ENCODE results near the gene CPE.

CPE gene

GRCh38 chr4:165505958-165506837 is 127.4 kb downstream of the CPE start:
- no peak for DNase-seq (ENCODE audit: low read depth in 1 of 2, low spot score in 1 of 2)

- no peak for DNase-seq (ENCODE audit: low read depth in 1 of 2, low spot score in 1 of 2)
These were observed 128.0 kb downstream of the CPE start for GRCh38 chr4:165506849-165507248.

GRCh38 chr4:165507381-165507780 is 128.6 kb downstream of the CPE start:
- DNase-seq (ENCODE audit: low read depth in 1 of 2, low spot score in 1 of 2), result no peak

DNA sequence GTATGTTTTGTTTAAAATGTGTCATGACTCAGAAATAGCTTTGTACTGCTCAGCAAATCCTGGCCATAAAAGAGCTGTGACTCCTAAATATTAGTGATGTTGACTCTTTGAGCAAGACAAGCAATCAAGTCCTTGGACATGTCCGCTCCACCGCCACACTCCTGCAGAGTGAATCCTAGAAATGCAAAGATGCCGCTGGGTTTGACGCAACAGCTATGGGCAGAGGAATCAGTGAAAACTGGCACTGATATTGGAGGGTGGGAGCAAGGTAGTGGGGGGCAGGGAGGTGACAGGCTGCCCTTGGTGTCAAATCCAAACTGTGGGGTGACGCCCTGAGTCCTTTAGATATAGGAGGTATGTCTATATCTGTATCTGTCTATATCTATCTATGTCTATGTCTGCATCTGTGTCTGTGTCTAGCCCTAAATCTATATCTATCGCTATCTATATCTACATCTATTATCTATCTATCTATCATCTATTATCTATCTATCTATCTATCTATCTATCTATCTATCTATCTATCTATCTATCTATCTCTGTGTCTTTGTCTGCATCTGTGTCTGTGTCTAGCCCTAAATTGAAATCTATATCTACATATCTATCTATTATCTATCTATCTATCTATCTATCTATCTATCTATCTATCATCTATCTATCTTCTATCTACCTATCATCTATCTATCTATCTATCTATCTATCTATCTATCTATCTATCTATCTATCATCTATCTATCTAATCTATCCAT is 129.7 kb downstream of the CPE start:
- DNase-seq (ENCODE audit: low read depth in 1 of 2, low spot score in 1 of 2), result no peak

GRCh38 chr4:165512424-165512823 is 133.6 kb downstream of the CPE start:
- DNase-seq (ENCODE audit: low read depth in 1 of 2, low spot score in 1 of 2), result no peak

DNA sequence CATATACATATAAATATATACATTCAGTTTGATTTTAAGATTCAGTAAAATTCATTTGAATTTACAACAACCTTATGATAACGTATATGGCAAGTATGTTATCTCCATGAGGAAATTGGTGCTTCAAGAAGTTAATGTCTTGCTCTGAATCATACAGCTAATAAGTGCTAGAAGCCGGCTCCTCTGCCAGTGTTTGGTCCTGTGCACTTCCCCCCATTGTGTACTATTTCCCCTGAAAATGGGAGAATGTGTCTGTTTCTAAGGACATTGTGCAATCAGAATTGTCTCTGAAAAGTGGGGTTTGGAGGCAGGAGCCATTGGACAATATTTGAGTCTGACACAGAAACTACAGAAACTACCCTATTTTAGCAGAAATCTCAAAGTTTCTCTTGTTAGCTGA is 135.9 kb downstream of the CPE start:
- no peak for DNase-seq (ENCODE audit: low read depth in 1 of 2, low spot score in 1 of 2)

DNA sequence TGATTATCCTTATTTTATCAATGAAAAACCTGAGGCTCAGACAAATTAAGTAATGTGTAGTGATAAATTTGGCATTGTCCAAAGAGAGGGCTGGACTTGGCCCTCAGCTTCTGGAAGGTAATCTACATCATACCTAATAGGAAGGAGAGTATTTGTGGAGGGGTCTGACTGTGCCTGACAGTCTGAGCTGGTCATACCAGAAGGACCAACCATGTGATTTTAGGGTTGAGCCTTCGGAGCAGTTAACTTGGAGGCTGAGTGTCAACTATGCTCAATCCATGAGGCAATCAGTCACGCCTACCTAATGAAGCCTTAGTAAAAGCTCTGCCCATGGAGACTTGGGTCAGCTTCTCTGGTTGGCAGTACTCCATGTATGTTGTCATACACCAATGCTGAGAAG is 136.4 kb downstream of the CPE start:
- no peak for DNase-seq (ENCODE audit: low read depth in 1 of 2, low spot score in 1 of 2)

- DNase-seq (ENCODE audit: low read depth in 1 of 2, low spot score in 1 of 2), result no peak
These were observed 137.5 kb downstream of the CPE start for GRCh38 chr4:165516281-165516833.

GRCh38 chr4:165517216-165517615 is 138.4 kb downstream of the CPE start:
- DNase-seq (ENCODE audit: low read depth in 1 of 2, low spot score in 1 of 2), result no peak

DNA sequence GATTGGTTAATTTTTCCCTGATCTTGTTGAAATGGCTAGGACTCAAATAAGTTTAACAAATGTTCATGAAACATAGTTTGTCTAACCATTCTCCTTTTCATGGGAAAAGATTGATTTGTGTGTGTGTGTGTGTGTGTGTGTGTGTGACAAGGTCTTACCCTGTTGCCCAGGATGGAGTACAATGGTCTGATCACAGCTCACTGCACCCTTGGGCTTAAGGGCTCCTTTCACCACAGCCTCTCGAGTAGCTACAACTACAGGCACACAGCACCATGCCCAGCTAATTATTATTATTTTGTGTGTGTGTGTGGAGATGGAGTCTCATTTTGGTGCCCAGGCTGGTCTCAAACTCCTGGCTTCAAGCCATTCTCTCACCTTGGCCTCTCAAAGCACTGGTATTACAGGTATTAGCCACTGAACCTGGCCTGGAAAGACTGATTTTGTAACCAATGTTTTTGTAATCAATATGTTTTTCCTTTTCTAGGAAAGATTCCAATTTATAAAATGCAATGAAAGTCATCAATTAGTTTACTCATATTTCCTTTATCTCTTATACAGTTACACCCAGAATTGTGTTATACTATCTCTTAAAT is 139.3 kb downstream of the CPE start:
- no peak for DNase-seq (ENCODE audit: low read depth in 1 of 2, low spot score in 1 of 2)

GRCh38 chr4:165518686-165519085 is 139.9 kb downstream of the CPE start:
- no peak for DNase-seq (ENCODE audit: low read depth in 1 of 2, low spot score in 1 of 2)

DNA sequence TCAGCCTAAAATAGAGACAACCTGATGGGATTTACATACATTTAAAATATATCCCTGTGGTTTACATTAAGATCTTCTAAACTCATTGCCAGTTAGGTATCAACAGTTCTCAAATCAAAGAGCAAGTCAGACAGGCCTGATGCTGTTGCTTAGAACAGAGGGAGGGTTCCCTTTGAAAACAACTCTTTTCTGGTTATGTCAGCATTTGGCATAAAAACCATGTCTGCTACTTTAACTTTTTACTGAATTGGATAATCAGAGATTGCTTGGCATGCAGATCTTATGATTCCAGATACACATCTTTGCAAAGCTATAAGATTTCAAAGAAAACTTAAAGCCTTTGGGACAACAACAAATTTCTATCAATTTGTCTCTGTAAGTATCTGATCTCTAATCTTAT is 140.8 kb downstream of the CPE start:
- DNase-seq (ENCODE audit: low read depth in 1 of 2, low spot score in 1 of 2), result no peak

DNA sequence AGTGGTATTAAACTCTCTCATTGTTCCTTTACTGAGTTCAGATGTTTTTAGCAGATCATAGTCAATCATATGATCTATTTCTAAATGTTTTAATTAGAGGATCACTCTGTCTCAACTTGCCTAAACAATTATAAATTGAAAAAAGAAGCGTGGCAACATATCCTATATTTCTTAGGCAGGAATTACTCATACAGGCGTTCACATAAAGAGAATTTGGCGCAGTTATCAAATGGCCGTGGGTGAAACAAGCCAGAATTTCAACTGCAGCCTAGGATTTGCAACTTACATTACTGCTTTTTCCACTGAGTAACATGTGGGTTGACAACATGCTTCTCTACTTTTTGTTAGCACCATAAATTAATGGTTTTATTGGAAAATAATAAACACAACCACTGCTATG is 141.3 kb downstream of the CPE start:
- no peak for DNase-seq (ENCODE audit: low read depth in 1 of 2, low spot score in 1 of 2)

DNA sequence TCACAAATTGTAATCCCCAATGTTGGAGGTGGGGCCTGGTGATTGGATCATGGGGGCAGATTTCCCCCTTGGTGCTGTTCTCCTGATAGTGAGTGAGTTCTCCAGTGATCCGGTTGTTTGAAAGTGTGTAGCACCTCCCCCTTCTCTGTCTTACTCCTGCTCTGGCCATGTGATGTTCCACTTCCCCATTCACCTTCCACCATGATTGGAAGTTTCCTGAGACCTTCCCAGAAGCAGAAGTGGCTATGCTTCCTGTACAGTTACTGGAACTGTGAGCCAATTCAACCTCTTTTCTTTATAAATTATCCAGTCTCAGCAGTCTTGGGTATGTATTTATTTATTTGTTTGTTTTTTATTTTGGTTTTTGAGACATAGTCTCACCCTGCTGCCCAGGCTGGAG is 143.2 kb downstream of the CPE start:
- DNase-seq (ENCODE audit: low read depth in 1 of 2, low spot score in 1 of 2), result no peak

DNA sequence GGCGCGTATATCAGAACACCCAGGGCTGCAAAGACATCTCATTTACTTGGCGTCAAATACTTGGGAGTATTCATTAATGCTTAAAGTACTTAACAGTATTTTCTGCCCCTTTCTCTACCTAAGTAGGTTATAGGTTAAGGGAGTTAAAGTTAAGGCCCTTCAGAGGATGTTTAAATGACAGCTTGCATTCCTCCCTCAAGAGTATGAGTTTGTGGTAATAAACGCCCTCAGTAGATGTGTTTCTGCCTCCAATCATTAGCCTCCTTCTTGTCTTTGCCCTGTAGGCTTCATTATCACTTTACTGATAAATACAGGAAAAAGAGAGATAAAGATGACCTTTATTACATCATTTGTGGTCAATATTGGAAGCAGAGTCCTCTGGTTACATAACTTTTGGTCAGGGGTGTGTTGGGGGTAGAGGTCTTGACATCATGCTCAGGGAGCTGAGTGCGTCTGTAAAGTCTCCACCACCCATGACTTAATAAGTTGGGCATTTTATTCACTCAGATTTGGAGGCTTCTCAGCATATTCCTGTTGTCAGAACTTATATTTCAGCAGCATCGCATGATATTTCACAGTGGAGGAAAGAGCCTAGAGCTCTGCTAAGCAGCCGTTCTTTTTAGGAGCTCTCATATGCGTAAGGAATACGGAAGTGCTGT is 145.9 kb downstream of the CPE start:
- no peak for DNase-seq (ENCODE audit: low read depth in 1 of 2, low spot score in 1 of 2)

DNA sequence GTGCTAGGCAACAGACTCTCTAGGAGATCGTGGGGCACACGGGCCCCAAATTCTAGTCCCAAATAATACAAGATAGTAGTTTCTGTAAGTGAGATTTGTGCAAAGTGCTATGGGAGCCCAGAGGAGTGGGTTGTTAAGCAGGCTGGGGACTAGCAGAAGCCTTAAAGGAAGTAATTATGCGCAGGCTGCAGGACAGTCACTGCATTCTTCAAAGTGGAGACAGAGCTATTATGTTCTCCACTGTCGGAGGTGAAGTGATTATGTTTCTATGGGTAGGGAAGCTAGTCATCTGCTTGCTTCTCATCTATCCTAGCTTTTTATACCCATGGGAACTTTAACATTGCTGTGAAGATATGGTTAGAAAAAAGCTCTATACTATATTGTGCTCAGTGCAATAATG is 154.2 kb downstream of the CPE start:
- DNase-seq (ENCODE audit: low read depth in 1 of 2, low spot score in 1 of 2), result no peak

DNA sequence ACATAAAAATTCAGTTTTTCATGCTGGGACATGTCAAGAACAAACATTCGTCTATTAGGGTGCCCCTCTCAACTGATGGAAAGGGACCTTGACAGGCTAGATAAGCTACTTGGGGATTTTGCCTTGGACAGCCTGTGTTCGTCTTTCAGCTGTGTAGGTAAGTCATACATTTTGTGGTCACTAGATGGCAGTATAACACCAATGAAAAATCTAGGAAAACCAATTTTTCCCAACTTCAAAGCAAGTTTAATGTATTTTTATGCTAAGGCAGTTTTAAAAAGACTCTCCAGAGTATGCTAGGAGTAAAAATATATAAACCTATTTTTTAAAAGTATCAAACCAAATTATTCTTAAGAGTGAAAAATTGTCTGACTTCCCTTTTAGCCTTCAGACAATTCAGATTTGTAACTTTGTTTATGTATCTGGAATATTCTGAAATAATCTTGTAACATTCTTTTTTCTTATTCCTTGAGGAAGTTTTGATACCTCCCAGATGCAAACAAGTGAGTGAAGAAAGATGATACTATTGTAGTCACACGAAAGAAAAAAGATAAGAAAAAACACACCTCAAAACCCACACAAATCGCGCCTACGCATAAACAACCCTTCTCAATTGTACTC is 158.3 kb downstream of the CPE start:
- no peak for DNase-seq (ENCODE audit: low read depth in 1 of 2, low spot score in 1 of 2)

- no peak for DNase-seq (ENCODE audit: low read depth in 1 of 2, low spot score in 1 of 2)
These were observed 161.0 kb downstream of the CPE start for GRCh38 chr4:165539801-165540200.

GRCh38 chr4:165540206-165540830 is 161.5 kb downstream of the CPE start:
- no peak for DNase-seq (ENCODE audit: low read depth in 1 of 2, low spot score in 1 of 2)

GRCh38 chr4:165541851-165542459 is 163.1 kb downstream of the CPE start:
- DNase-seq (ENCODE audit: low read depth in 1 of 2, low spot score in 1 of 2), result no peak
